Esophagus squamous epithelium (tissue), 5 donors: ENCODE results near the gene CIT. TPM values are rescaled to one million over a fixed set of nuclear protein-coding genes. Genes with fewer than 3 reads are reported as not detected.

Experiments used
- DNase-seq: peaks from one replicate; lab custom pipeline; 2025; lab: John Stamatoyannopoulos, UW
- H3K27ac ChIP-seq, 4 donors: fragments of 200-600 bp; sonication (generic); one replicate each; pipeline ENCODE4 v1.5.1; 2016 to 2019; ENCODE audit warnings: mild to moderate bottlenecking in 1 of 4
- H3K27me3 ChIP-seq, 4 donors: fragments of 200-600 bp; sonication (generic); 1 replicate in 3 of 4; 2 replicates in 1 of 4; pipeline versions ENCODE4 v1.5.1 to v1.6.0; 2017 to 2021; ENCODE audit warnings: antibody characterized with exemption in 1 of 4
- H3K36me3 ChIP-seq, 3 donors: fragments of 200-600 bp; sonication (generic); one replicate each; pipeline ENCODE4 v1.5.1; 2016 to 2019
- H3K4me1 ChIP-seq, 3 donors: fragments of 200-600 bp; sonication (generic); one replicate each; pipeline ENCODE4 v1.5.1; 2017 to 2019
- H3K4me3 ChIP-seq, 4 donors: fragments of 200-600 bp; sonication (generic); 1 replicate in 3 of 4; 2 replicates in 1 of 4; pipeline ENCODE4 v1.5.1; 2016 to 2019; ENCODE audit warnings: mild to moderate bottlenecking in 2 of 4, moderate library complexity in 1 of 4
- H3K9me3 ChIP-seq, 3 donors: fragments of 200-600 bp; sonication (generic); one replicate each; pipeline ENCODE4 v1.5.1; 2016 to 2019
- POLR2A ChIP-seq, 4 donors: fragments of 450-650 bp; IDR thresholded peaks; one replicate each; pipeline ENCODE4 v1.6.1; 2017; ENCODE audit warnings: antibody characterized with exemption in 4 of 4, mild to moderate bottlenecking in 4 of 4, moderate library complexity in 3 of 4
- WGBS, 2 donors: methylation state at CpG; one replicate each; pipeline ENCODE4 v1.1.5; 2018; 5-methylcytosine and 5-hydroxymethylcytosine counted together
- intact Hi-C: fragments of 100-400 bp; cut with DNase I; formaldehyde crosslinking; loops from one replicate; pipeline ENCODE4 v1.15.0; 2022
- total RNA-seq, 4 donors: library from RNA; depleted of rRNA; stranded (reverse); fragments of >200 nt; gene quantifications; one replicate each; pipeline ENCODE4 v1.1.0, GENCODE V29; 2016
- TF ChIP-seq, protein P1 (sequence below), 6 experiments: fragments of 450-650 bp in 4 of 6; fragments of 200-600 bp in 2 of 6; sonication (generic) in 2 of 6; IDR thresholded peaks; one replicate each; pipeline ENCODE4 v1.5.1; 2016 to 2019; ENCODE audit warnings: antibody characterized with exemption in 6 of 6, mild to moderate bottlenecking in 4 of 6, moderate library complexity in 4 of 6
- donor health status: DM: yes; HTN: yes; CAD: no.

CIT gene
- total RNA-seq, 4 donors from 2014 or later, result 6.7 to 23.1 (median 13.9) TPM

DNA sequence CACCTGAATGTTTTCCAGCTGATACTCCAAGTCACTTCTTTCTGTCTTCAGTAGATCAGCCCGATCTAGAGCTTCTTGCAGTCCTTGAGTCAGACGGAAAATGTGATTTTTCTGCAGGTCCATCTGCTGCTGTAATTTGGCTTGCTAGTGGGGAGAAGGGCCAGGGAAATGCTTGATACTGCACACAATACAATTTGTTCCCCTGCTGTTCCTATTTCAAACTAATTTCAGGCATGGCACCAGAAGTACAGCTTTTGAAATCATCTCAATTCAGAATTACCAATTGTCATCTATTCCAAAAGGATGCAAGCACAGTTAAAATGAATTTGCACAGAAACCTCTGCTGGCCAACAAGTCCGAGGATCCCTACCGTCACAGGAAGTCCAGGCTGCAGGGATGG is 155.8 kb downstream of the CIT start:
- Histone ChIP-seq H3K27ac (no peak overlapping the region), H3K9me3 (no peaks in the 10 kb centered on the region), H3K27me3 (no peaks in the 10 kb centered on the region), H3K4me3 (no peak overlapping the region), H3K36me3 (no peaks in the 10 kb centered on the region), H3K4me1 (peaks cover 0 to 17% (median 6%) of the 10 kb centered on the region in 3 donors)
- TF ChIP-seq, protein P1, sequence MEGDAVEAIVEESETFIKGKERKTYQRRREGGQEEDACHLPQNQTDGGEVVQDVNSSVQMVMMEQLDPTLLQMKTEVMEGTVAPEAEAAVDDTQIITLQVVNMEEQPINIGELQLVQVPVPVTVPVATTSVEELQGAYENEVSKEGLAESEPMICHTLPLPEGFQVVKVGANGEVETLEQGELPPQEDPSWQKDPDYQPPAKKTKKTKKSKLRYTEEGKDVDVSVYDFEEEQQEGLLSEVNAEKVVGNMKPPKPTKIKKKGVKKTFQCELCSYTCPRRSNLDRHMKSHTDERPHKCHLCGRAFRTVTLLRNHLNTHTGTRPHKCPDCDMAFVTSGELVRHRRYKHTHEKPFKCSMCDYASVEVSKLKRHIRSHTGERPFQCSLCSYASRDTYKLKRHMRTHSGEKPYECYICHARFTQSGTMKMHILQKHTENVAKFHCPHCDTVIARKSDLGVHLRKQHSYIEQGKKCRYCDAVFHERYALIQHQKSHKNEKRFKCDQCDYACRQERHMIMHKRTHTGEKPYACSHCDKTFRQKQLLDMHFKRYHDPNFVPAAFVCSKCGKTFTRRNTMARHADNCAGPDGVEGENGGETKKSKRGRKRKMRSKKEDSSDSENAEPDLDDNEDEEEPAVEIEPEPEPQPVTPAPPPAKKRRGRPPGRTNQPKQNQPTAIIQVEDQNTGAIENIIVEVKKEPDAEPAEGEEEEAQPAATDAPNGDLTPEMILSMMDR (IDR thresholded peaks at IDR 0.05), result no peak
- no peak for TF ChIP-seq POLR2A (IDR thresholded peaks at IDR 0.05)
- intact Hi-C loops, result no loop called here
- no peak for DNase-seq
- WGBS, 2 donors, result 95 to 100% methylated on average over 2 to 4 of the region's 4 CpGs

DNA sequence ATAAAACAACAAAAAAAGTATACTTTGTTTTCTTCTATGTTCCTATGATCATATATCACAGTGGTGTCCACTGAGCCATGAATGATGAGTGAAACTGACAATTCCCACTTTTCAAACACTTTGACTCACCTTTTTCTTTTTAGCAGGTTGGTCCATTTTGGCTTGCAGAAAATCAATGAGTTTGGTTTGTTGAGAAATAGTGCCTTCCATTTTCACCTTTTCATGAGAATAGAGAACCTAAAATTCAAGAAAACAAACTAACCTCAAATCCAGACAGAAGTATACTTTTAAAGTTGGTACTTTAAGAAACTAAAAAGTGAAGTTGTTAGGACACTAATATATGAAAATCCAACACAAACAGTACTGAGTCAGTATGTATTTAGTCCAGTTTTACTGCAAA is 156.8 kb downstream of the CIT start:
- no peaks in the 10 kb centered on the region for H3K27me3 ChIP-seq
- no peak for DNase-seq
- no peak overlapping the region for H3K4me3 ChIP-seq
- no peak overlapping the region for H3K27ac ChIP-seq
- no peaks in the 10 kb centered on the region for H3K36me3 ChIP-seq
- intact Hi-C loops, result no loop called here
- H3K9me3 ChIP-seq, result no peaks in the 10 kb centered on the region
- peaks cover 4 to 27% (median 9%) of the 10 kb centered on the region in 3 donors for H3K4me1 ChIP-seq
- TF ChIP-seq, protein P1 (IDR thresholded peaks at IDR 0.05), result no peak
- TF ChIP-seq POLR2A (IDR thresholded peaks at IDR 0.05), result no peak

DNA sequence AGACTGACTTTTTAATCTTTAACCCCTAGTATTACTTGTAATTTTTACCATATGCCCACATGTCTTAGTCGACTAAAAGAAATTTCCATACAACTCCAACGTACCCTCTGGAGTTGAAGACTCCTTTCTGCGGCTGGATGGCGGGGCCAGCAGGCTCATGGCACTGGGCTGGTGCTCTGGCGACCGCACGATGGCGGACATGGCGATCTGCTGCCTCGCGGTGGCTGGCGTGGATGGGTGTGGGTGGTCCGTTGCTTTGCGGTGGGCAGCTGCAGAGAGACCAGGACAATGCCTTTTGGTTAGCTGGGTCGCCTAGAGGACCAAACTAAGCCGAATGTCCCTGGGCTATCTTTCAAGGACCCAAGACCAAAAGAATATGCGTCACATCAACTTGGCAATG is 159.0 kb downstream of the CIT start:
- no peak overlapping the region for H3K4me3 ChIP-seq
- WGBS, 2 donors, result 97 to 100% methylated on average over 3 to 6 of the region's 17 CpGs
- peaks cover 4 to 42% (median 9%) of the 10 kb centered on the region in 3 donors for H3K4me1 ChIP-seq
- DNase-seq, result no peak
- no peak overlapping the region for H3K27ac ChIP-seq
- H3K36me3 ChIP-seq, result peaks cover 0 to 7% (median 0%) of the 10 kb centered on the region in 3 donors
- TF ChIP-seq, protein P1 (IDR thresholded peaks at IDR 0.05), result no peak
- TF ChIP-seq POLR2A (IDR thresholded peaks at IDR 0.05), result no peak
- intact Hi-C loops, result no loop called here
- no peaks in the 10 kb centered on the region for H3K9me3 ChIP-seq
- H3K27me3 ChIP-seq, result no peaks in the 10 kb centered on the region

DNA sequence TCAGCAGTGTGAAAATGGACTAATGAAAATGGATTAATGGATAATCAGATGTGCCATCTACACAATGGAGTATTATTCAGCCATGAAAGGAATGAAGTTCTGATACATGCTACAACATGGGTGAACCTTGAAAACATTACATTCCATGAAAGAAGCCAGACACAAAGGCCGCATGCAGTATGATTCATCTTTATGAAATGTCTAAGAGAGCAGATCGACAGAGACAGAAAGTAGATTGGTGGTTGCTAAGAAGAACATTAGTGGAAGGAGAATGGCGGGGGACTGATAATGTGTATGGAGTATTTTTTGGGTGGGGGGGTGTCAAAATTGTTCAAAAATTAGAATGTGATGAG is 161.9 kb downstream of the CIT start:
- H3K27ac ChIP-seq, result peak overlapping the region in 2 of 4 donors; percentile 76 to 78
- DNase-seq, result no peak
- no peaks in the 10 kb centered on the region for H3K27me3 ChIP-seq
- peaks cover 4 to 62% (median 12%) of the 10 kb centered on the region in 3 donors for H3K4me1 ChIP-seq
- intact Hi-C loops, result no loop called here
- H3K9me3 ChIP-seq, result no peaks in the 10 kb centered on the region
- WGBS, 2 donors, result 66 to 71% methylated on average over 3 of the region's 3 CpGs
- TF ChIP-seq, protein P1 (IDR thresholded peaks at IDR 0.05), result no peak
- no peak for TF ChIP-seq POLR2A (IDR thresholded peaks at IDR 0.05)
- H3K4me3 ChIP-seq, result no peak overlapping the region
- peaks cover 0 to 11% (median 0%) of the 10 kb centered on the region in 3 donors for H3K36me3 ChIP-seq

DNA sequence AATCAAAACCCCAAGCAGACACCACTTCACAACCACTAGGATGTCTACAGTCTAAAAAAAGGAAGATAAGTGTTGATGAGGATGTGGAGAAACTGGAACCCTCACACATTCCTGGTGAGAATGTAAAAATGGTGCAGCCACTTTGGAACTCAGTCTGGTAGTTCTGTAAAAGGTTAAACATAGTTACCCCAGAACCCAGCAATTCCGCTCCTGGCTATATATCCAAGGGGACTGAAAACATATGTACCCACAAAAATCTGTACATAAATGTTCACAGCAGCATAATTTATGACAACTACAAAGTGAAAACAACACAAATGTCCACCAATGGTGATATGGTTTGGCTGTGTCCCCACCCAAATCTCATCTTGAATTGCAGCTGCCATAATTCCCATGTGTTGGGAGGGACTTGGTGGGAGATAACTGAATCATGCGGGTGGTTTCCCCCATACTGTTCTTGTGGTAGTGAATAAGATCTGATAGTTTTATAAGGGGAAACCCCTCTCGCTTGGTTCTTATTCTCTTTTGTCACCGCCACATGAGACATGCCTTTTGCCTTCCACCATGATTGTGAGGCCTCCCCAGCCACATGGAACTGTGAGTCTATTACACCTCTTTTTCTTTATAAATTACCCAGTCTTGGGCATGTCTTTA is 162.4 kb downstream of the CIT start:
- peaks cover 0 to 16% (median 0%) of the 10 kb centered on the region in 3 donors for H3K36me3 ChIP-seq
- no peaks in the 10 kb centered on the region for H3K9me3 ChIP-seq
- H3K27ac ChIP-seq, result peak overlapping the region in 1 of 4 donors; percentile 76
- no peak for DNase-seq
- no peaks in the 10 kb centered on the region for H3K27me3 ChIP-seq
- H3K4me1 ChIP-seq, result peaks cover 4 to 67% (median 12%) of the 10 kb centered on the region in 3 donors
- TF ChIP-seq POLR2A (IDR thresholded peaks at IDR 0.05), result no peak
- TF ChIP-seq, protein P1 (IDR thresholded peaks at IDR 0.05), result no peak
- intact Hi-C loops, result no loop called here
- H3K4me3 ChIP-seq, result no peak overlapping the region
- 99 to 100% methylated on average over 4 of the region's 4 CpGs for WGBS, 2 donors
